Metanephros (tissue), 2 donors: ENCODE data around the gene TP53TG3C. TPM values are rescaled to one million over a fixed set of nuclear protein-coding genes. Genes with fewer than 3 reads are reported as not detected.

Experiments used
- small RNA-seq: library from RNA; depleted of rRNA; stranded (forward); fragments of <200 nt; gene quantifications from one replicate; pipeline ENCODE3, GENCODE V24; 2014; ENCODE audit warnings: low replicate concordance
- total RNA-seq: library from RNA; depleted of rRNA; stranded (reverse); fragments of >200 nt; gene quantifications from one replicate; pipeline ENCODE4 v1.2.3, GENCODE V29; 2014

Gene TP53TG3C
- not detected for total RNA-seq

DNA sequence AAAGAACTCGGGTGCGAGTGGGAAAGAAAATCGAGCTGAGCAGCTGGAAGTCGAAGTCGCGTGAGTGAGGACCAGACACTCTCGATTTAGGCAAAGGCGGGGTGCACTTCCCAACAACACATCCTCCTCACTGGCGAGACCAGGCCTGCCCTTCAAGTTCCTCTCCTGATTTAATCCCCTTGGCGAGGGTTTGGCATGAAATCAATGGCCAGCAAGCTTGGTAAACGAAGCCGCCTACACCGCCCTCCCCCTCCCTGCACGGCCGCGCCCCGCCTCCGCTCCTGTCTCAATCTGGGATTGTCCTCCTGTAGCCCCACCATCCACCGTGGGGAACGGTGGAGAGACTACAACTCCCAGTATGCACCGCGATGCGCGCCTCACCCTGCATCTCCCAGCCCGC, at the start of gene TP53TG3C:
TP53TG3C (plus strand) TSS at position 301 of the 400 bp plus-strand sequence; CDS start at position 369, 68 bp downstream.

Small RNA genes within 50 kb of the gene (small RNA-seq; reads per million reads assigned to genes)
- not detected for gene AC138869.1

Other genes with a start within 250 kb of the TP53TG3C start
- not detected for gene TP53TG3E, start 110.1 kb downstream of the TP53TG3C start, total RNA-seq
- not detected for gene TP53TG3B, start 166.6 kb downstream of the TP53TG3C start, total RNA-seq